HCT116 (cell line): Measurements from ENCODE around the gene TAMALIN. TPM values are rescaled to one million over a fixed set of nuclear protein-coding genes. Genes with fewer than 3 reads are reported as not detected.
A peak's percentile ranks its signal among the peaks of the same experiment; 100 is the strongest.

ENCODE experiments used
- ATAC-seq: fragments of 200-7000 bp; cut with Tn5 transposase; 2 replicates; pipeline ENCODE4 v1.9.1; 2020; ENCODE audit warnings: mild to moderate bottlenecking, moderate library complexity
- BruUV-seq: library from RNA; stranded (reverse); fragments of 400-500 nt; replicated peaks from 2 replicates; lab custom pipeline; 2021; lab: Mats Ljungman, UMichigan
- CTCF ChIA-PET: fragments of 300-600 bp; sonication (Branson Sonifier 250); formaldehyde crosslinking; loops from one replicate; lab custom pipeline; 2021; ENCODE audit warnings: antibody characterized with exemption; lab: Charles Lee
- POLR2A ChIA-PET: fragments of 300-600, 350-600 bp; sonication (Branson Sonifier 250); formaldehyde crosslinking; loops from one replicate; lab custom pipeline; 2021; ENCODE audit warnings: antibody characterized with exemption; lab: Charles Lee
- RAD21 ChIA-PET, 2 experiments: fragments of 300-600 bp; sonication (Branson Sonifier 250); formaldehyde crosslinking; loops; one replicate each; lab custom pipeline; 2023; ENCODE audit warnings: low total read pairs in 2 of 2; ENCODE audit not compliant: uncharacterized antibody in 2 of 2, unreplicated experiment in 2 of 2, low non-redundant PET in 1 of 2; lab: Charles Lee
- DNase-seq: peaks from one replicate; pipeline ENCODE4 v3.0.0-alpha.2; 2010; ENCODE audit warnings: low read depth, low spot score
- H2AFZ ChIP-seq: fragments of 200-600 bp; shearing (Covaris generic), sonication (generic); 2 replicates; pipeline ENCODE4 v1.6.1; 2017; ENCODE audit warnings: low read depth, mixed run types, mixed read lengths, antibody characterized with exemption, low read length; ENCODE audit not compliant: poor library complexity, severe bottlenecking
- H3K27ac ChIP-seq: 2 replicates; pipeline ENCODE4 v1.5.1; 2012; ENCODE audit warnings: low read depth, low read length
- H3K27me3 ChIP-seq: fragments of 200-600 bp; sonication (generic); 2 replicates; pipeline ENCODE4 v1.6.1; 2016; ENCODE audit warnings: mixed run types, low read length, mixed read lengths; ENCODE audit not compliant: insufficient read depth
- H3K36me3 ChIP-seq, 2 experiments: fragments of 200-500 bp in 1 of 2; fragments of 200-600 bp in 1 of 2; sonication (Bioruptor generic) in 1 of 2; sonication (generic) in 1 of 2; 2 replicates each; pipeline versions ENCODE4 v1.5.1 to v1.6.1; 2014 to 2016; ENCODE audit warnings: low read length in 2 of 2, inconsistent platforms in 1 of 2, mixed read lengths in 1 of 2, mixed run types in 1 of 2; ENCODE audit not compliant: insufficient read depth in 2 of 2, control insufficient read depth in 1 of 2
- H3K4me1 ChIP-seq, 2 experiments: fragments of 200-600 bp in 1 of 2; sonication (generic) in 1 of 2; 2 replicates each; pipeline versions ENCODE4 v1.5.1 to v1.6.1; 2012 to 2017; ENCODE audit warnings: low read length in 2 of 2, inconsistent platforms in 1 of 2, mild to moderate bottlenecking in 1 of 2, mixed read lengths in 1 of 2, mixed run types in 1 of 2, moderate library complexity in 1 of 2; ENCODE audit not compliant: insufficient read depth in 2 of 2, control insufficient read depth in 1 of 2
- H3K4me2 ChIP-seq: fragments of 200-600 bp; sonication (generic); 2 replicates; pipeline ENCODE4 v1.6.1; 2017; ENCODE audit warnings: mixed run types, low read length, mixed read lengths
- H3K4me3 ChIP-seq, 2 experiments: fragments of 200-600 bp in 1 of 2; sonication (generic) in 1 of 2; replicated peaks in 1 of 2; 2 replicates each; pipeline ENCODE4 v1.5.1; 2011 to 2016; ENCODE audit warnings: low read length in 2 of 2, control low read depth in 1 of 2, low read depth in 1 of 2, mild to moderate bottlenecking in 1 of 2, mixed read lengths in 1 of 2, mixed run types in 1 of 2
- H3K79me2 ChIP-seq: fragments of 200-600 bp; sonication (generic); 2 replicates; pipeline ENCODE4 v1.6.1; 2017; ENCODE audit warnings: mild to moderate bottlenecking, mixed run types, low read length, moderate library complexity, mixed read lengths; ENCODE audit not compliant: insufficient read depth
- H3K9ac ChIP-seq: fragments of 200-600 bp; sonication (generic); 2 replicates; pipeline ENCODE4 v1.6.1; 2016; ENCODE audit warnings: low read length, mixed read lengths
- H3K9me2 ChIP-seq: fragments of 200-600 bp; sonication (generic), shearing (Covaris generic); 2 replicates; pipeline ENCODE4 v1.6.1; 2017; ENCODE audit warnings: mixed run types, mild to moderate bottlenecking, moderate library complexity; ENCODE audit not compliant: insufficient read depth
- H3K9me3 ChIP-seq, 2 experiments: fragments of 200-500 bp in 1 of 2; fragments of 200-600 bp in 1 of 2; sonication (Bioruptor generic) in 1 of 2; sonication (generic) in 1 of 2; 2 replicates each; pipeline ENCODE4 v1.6.1; 2014 to 2017; ENCODE audit warnings: low read length in 2 of 2, mixed read lengths in 2 of 2, inconsistent platforms in 1 of 2, low read depth in 1 of 2, mild to moderate bottlenecking in 1 of 2, mixed run types in 1 of 2, moderate library complexity in 1 of 2; ENCODE audit not compliant: control insufficient read depth in 1 of 2, insufficient read depth in 1 of 2
- H4K20me1 ChIP-seq: fragments of 200-600 bp; sonication (generic), shearing (Covaris generic); 2 replicates; pipeline ENCODE4 v1.6.1; 2017; ENCODE audit warnings: mixed run types, mild to moderate bottlenecking, moderate library complexity; ENCODE audit not compliant: insufficient read depth
- CBX3 ChIP-seq: IDR thresholded peaks from 2 replicates; pipeline ENCODE4 v1.6.1; 2012; ENCODE audit warnings: low read depth
- CEBPB ChIP-seq: IDR thresholded peaks from 2 replicates; pipeline ENCODE4 v1.6.1; 2012; ENCODE audit warnings: low read depth
- EGR1 ChIP-seq: IDR thresholded peaks from 2 replicates; pipeline ENCODE4 v1.6.1; 2012; ENCODE audit warnings: low read depth
- ELF1 ChIP-seq: IDR thresholded peaks from 2 replicates; pipeline ENCODE4 v1.6.1; 2012; ENCODE audit warnings: low read depth, borderline replicate concordance
- EZH2phosphoT487 ChIP-seq: fragments of 200-600 bp; IDR thresholded peaks from 2 replicates; pipeline ENCODE4 v1.6.1; 2018; ENCODE audit warnings: antibody characterized with exemption, borderline replicate concordance
- FOSL1 ChIP-seq: IDR thresholded peaks from 2 replicates; pipeline ENCODE4 v1.6.1; 2012; ENCODE audit warnings: low read depth
- JUND ChIP-seq: IDR thresholded peaks from 2 replicates; pipeline ENCODE4 v1.6.1; 2012
- MAX ChIP-seq: IDR thresholded peaks from 2 replicates; pipeline ENCODE4 v1.6.1; 2012
- POLR2A ChIP-seq: IDR thresholded peaks from 2 replicates; pipeline ENCODE4 v1.7.0; 2011; ENCODE audit warnings: borderline replicate concordance; ENCODE audit not compliant: insufficient read depth, insufficient read length; ENCODE audit errors: extremely low read depth
- RAD21 ChIP-seq: IDR thresholded peaks from 2 replicates; pipeline ENCODE4 v1.6.1; 2012; ENCODE audit warnings: low read depth, mild to moderate bottlenecking
- SIN3A ChIP-seq: IDR thresholded peaks from 2 replicates; pipeline ENCODE4 v1.6.1; 2012; ENCODE audit warnings: low read depth
- SP1 ChIP-seq: IDR thresholded peaks from 2 replicates; pipeline ENCODE4 v1.6.1; 2012; ENCODE audit warnings: low read depth
- TCF7L2 ChIP-seq: IDR thresholded peaks from 2 replicates; pipeline ENCODE4 v1.7.0; 2011; ENCODE audit warnings: borderline replicate concordance, inconsistent platforms; ENCODE audit not compliant: insufficient read depth, insufficient read length; ENCODE audit errors: extremely low read depth
- ZNF274 ChIP-seq: fragments of 200-500 bp; sonication (Bioruptor generic); IDR thresholded peaks from 2 replicates; pipeline ENCODE4 v1.6.1; 2014; ENCODE audit warnings: mild to moderate bottlenecking, low read depth, low read length, inconsistent platforms
- intact Hi-C: fragments of 100-400 bp; cut with micrococcal nuclease; formaldehyde crosslinking; loops from 2 replicates; pipeline ENCODE4 v1.10.0; 2022
- total RNA-seq: library from RNA; stranded (reverse); gene quantifications from one replicate; pipeline ENCODE4 v1.2.1, GENCODE V29; 2021; ENCODE audit not compliant: unreplicated experiment
- TF ChIP-seq, protein P1 (sequence below): IDR thresholded peaks from 2 replicates; pipeline ENCODE4 v1.6.1; 2012; ENCODE audit warnings: low read depth
- TF ChIP-seq, protein P2 (sequence below): IDR thresholded peaks from 2 replicates; pipeline ENCODE4 v1.6.1; 2011; ENCODE audit warnings: mild to moderate bottlenecking, low read length, moderate library complexity; ENCODE audit not compliant: insufficient replicate concordance; ENCODE audit errors: extremely low read depth

Gene TAMALIN
- total RNA-seq, 1 experiment from 2014 or later = 1.1 TPM

DNA sequence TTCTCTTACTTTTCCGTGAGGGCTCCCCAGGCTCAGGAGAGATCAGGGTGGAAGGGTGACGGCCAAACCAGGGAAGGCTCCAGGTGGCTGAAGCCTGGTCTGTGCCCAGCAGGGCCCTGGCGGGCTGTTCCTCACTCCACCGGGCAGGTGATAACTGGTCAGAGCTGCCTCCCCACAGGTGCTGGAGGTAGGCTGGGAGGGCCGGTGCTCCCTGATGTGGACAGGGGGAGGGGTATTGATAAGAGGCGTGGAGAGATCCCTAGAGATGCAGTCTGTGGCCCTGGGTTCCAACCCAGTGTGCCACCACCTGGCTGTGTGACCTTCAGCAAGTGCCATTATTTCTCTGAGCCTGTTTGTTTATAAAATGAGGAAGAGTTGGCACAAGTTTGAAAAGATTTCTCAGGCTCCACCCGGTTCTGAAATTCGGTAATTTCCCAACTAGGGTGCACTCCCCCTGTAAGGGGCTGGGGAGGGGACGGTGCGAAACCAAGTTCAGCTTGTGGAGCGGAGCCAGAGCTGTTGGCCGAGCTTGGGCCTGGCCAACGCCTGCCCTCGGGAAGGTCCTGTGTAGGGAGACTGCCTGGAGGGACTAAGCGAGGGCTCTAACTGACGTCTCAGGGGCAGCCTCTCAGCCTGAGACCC lies 43.5 kb downstream of the TAMALIN start:
- H3K9ac ChIP-seq = peak overlapping the region; percentile 85
- ATAC-seq (no peak), DNase-seq (no peak)
- peak overlapping the region; percentile 92 for H3K27ac ChIP-seq
- peaks cover 22 to 55% of the 10 kb centered on the region in 2 experiments for H3K4me1 ChIP-seq
- H3K4me3 ChIP-seq = peak overlapping the region; percentile 50 to 86
- H3K79me2 ChIP-seq = peaks cover 31% of the 10 kb centered on the region; the same call in 1 of the 2 replicates
- H4K20me1 ChIP-seq = no peaks in the 10 kb centered on the region
- no peaks in the 10 kb centered on the region for H3K36me3 ChIP-seq
- H3K9me3 ChIP-seq = no peaks in the 10 kb centered on the region
- BruUV-seq = TSS peak; percentile 91
- ChIA-PET CTCF (interaction anchor here (0.8 to 2.7 kb wide), 4 partner anchors 16 to 25 kb away, joined by 4 to 25 read pairs (median 8); no protein-coding TSS in a partner anchor), POLR2A (interaction anchor here (0.5 to 2.3 kb wide), 8 partner anchors 9 to 1460 kb away, joined by 3 to 40 read pairs (median 9); no protein-coding TSS in a partner anchor), RAD21 (no interaction called here)
- intact Hi-C loops = loop anchor here (1.0 kb wide), 1 partner anchor 19 kb away; the partner anchor contains the start of gene ATG101
- H3K4me2 ChIP-seq = peak overlapping the region; percentile 99
- no peaks in the 10 kb centered on the region for H3K27me3 ChIP-seq
- H2AFZ ChIP-seq = no peak overlapping the region
- no peaks in the 10 kb centered on the region for H3K9me2 ChIP-seq
- TF ChIP-seq CEBPB = no peak
- TF ChIP-seq, protein P1, sequence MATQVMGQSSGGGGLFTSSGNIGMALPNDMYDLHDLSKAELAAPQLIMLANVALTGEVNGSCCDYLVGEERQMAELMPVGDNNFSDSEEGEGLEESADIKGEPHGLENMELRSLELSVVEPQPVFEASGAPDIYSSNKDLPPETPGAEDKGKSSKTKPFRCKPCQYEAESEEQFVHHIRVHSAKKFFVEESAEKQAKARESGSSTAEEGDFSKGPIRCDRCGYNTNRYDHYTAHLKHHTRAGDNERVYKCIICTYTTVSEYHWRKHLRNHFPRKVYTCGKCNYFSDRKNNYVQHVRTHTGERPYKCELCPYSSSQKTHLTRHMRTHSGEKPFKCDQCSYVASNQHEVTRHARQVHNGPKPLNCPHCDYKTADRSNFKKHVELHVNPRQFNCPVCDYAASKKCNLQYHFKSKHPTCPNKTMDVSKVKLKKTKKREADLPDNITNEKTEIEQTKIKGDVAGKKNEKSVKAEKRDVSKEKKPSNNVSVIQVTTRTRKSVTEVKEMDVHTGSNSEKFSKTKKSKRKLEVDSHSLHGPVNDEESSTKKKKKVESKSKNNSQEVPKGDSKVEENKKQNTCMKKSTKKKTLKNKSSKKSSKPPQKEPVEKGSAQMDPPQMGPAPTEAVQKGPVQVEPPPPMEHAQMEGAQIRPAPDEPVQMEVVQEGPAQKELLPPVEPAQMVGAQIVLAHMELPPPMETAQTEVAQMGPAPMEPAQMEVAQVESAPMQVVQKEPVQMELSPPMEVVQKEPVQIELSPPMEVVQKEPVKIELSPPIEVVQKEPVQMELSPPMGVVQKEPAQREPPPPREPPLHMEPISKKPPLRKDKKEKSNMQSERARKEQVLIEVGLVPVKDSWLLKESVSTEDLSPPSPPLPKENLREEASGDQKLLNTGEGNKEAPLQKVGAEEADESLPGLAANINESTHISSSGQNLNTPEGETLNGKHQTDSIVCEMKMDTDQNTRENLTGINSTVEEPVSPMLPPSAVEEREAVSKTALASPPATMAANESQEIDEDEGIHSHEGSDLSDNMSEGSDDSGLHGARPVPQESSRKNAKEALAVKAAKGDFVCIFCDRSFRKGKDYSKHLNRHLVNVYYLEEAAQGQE = no peak
- no peak for TF ChIP-seq SP1
- TF ChIP-seq EGR1 = no peak
- TF ChIP-seq, protein P2, sequence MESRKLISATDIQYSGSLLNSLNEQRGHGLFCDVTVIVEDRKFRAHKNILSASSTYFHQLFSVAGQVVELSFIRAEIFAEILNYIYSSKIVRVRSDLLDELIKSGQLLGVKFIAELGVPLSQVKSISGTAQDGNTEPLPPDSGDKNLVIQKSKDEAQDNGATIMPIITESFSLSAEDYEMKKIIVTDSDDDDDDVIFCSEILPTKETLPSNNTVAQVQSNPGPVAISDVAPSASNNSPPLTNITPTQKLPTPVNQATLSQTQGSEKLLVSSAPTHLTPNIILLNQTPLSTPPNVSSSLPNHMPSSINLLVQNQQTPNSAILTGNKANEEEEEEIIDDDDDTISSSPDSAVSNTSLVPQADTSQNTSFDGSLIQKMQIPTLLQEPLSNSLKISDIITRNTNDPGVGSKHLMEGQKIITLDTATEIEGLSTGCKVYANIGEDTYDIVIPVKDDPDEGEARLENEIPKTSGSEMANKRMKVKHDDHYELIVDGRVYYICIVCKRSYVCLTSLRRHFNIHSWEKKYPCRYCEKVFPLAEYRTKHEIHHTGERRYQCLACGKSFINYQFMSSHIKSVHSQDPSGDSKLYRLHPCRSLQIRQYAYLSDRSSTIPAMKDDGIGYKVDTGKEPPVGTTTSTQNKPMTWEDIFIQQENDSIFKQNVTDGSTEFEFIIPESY = no peak
- TF ChIP-seq POLR2A = no peak
- TF ChIP-seq ZNF274 = no peak
- TF ChIP-seq EZH2phosphoT487 = no peak
- TF ChIP-seq RAD21 = no peak
- no peak for TF ChIP-seq CBX3
- no peak for TF ChIP-seq FOSL1
- TF ChIP-seq MAX = no peak
- no peak for TF ChIP-seq TCF7L2
- TF ChIP-seq JUND = no peak
- TF ChIP-seq SIN3A = no peak
- no peak for TF ChIP-seq ELF1
